ENCODE results near the gene F7.

The F7 gene

GRCh38 chr13:113162783-113163685, 57.4 kb downstream of the F7 start:
- H3K4me3 ChIP-seq (replicated peaks in 1 of 2; ENCODE audit: low read depth in 2 of 2, low read length in 2 of 2), result no peak overlapping the region
- no peak for TF ChIP-seq CTCF (IDR thresholded peaks at IDR 0.05; ENCODE audit: low read depth, low read length)
- no peak for DNase-seq (ENCODE audit: low read depth in 2 of 2)

- DNase-seq (ENCODE audit: low read depth in 2 of 2), result no peak
- TF ChIP-seq CTCF (IDR thresholded peaks at IDR 0.05; ENCODE audit: low read depth, low read length), result no peak
- no peak overlapping the region for H3K4me3 ChIP-seq (replicated peaks in 1 of 2; ENCODE audit: low read depth in 2 of 2, low read length in 2 of 2)
Measured at GRCh38 chr13:113164492-113164891, 58.9 kb downstream of the F7 start.

DNA sequence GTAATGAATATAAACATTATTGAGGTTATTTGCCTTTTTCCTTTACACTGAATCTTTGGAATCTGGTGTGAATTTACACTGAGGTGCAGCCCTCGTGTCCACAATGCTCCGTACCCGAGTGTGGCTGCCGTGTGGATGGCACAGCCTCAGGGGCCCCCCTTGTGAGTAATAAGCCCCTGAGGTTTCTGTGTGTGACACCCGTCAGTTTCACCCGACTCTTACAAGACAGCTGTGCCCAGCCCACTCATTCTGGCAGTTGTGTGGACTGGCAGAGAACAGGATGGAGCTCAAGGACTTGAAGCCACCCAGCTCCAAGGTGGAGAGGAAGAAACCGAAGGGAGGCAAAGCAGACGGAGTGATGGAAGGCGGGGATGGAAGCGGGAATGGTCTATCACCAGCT, 60.7 kb downstream of the F7 start:
- no peak overlapping the region for H3K4me3 ChIP-seq (replicated peaks in 1 of 2; ENCODE audit: low read depth in 2 of 2, low read length in 2 of 2)
- no peak for DNase-seq (ENCODE audit: low read depth in 2 of 2)
- no peak for TF ChIP-seq CTCF (IDR thresholded peaks at IDR 0.05; ENCODE audit: low read depth, low read length)

GRCh38 chr13:113166681-113167080, 61.1 kb downstream of the F7 start:
- no peak for TF ChIP-seq CTCF (IDR thresholded peaks at IDR 0.05; ENCODE audit: low read depth, low read length)
- no peak for DNase-seq (ENCODE audit: low read depth in 2 of 2)

DNA sequence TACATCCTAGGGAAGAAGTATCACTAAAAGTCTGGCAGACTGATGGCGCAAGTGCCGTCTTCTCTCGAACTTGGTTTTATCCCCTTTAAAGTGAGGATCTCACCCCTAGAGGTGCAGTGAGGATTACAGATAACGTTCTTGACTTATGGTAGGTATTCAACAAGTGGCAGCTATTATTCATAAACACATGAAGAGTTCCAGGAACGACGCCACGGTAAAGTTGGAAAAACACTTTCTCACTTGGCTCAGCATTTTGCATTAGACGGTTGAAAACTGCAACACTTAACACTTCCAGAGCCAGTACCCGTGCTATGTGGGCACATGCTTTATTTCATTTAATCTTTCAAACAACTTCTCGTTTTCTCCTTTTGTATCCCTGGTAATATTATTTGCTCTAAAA, 61.6 kb downstream of the F7 start:
- no peak for DNase-seq (ENCODE audit: low read depth in 2 of 2)
- no peak for TF ChIP-seq CTCF (IDR thresholded peaks at IDR 0.05; ENCODE audit: low read depth, low read length)
- no peak overlapping the region for H3K4me3 ChIP-seq (replicated peaks in 1 of 2; ENCODE audit: low read depth in 2 of 2, low read length in 2 of 2)

More at GRCh38 chr13:113166681-113167080, 61.1 kb downstream of the F7 start:
- H3K4me3 ChIP-seq (replicated peaks in 1 of 2; ENCODE audit: low read depth in 2 of 2, low read length in 2 of 2), result no peak overlapping the region

GRCh38 chr13:113167575-113167974, 62.0 kb downstream of the F7 start:
- no peak overlapping the region for H3K4me3 ChIP-seq (replicated peaks in 1 of 2; ENCODE audit: low read depth in 2 of 2, low read length in 2 of 2)
- no peak for TF ChIP-seq CTCF (IDR thresholded peaks at IDR 0.05; ENCODE audit: low read depth, low read length)
- no peak for DNase-seq (ENCODE audit: low read depth in 2 of 2)
